Small intestine (tissue), 7 donors: ENCODE data around the gene NUP210. TPM values are rescaled to one million over a fixed set of nuclear protein-coding genes. Genes with fewer than 3 reads are reported as not detected.

Experiments used
- DNase-seq, 2 donors: peaks; one replicate each; pipeline versions ENCODE4 v3.0.0 to v3.0.0-alpha.2; 2013
- FAIRE-seq: peaks from 2 replicates; lab custom pipeline; 2012; peaks lifted over from hg19 to GRCh38; lab: Jason Lieb, UNC
- H3K27ac ChIP-seq, 3 donors: one replicate each; pipeline ENCODE4 v1.5.1; 2013; ENCODE audit warnings: low read length in 2 of 3, mild to moderate bottlenecking in 2 of 3, control low read depth in 1 of 3, inconsistent platforms in 1 of 3, low read depth in 1 of 3, moderate library complexity in 1 of 3
- H3K27me3 ChIP-seq, 3 donors: one replicate each; pipeline ENCODE4 v1.6.1; 2013; ENCODE audit warnings: low read length in 3 of 3, inconsistent platforms in 1 of 3; ENCODE audit not compliant: control insufficient read depth in 3 of 3, insufficient read depth in 3 of 3
- H3K36me3 ChIP-seq, 3 donors: one replicate each; pipeline ENCODE4 v1.6.1; 2013; ENCODE audit warnings: low read length in 3 of 3, inconsistent platforms in 1 of 3, low read depth in 1 of 3, mild to moderate bottlenecking in 1 of 3, moderate library complexity in 1 of 3; ENCODE audit not compliant: control insufficient read depth in 3 of 3, insufficient read depth in 2 of 3
- H3K4me1 ChIP-seq, 3 donors: one replicate each; pipeline ENCODE4 v1.6.1; 2013; ENCODE audit warnings: low read length in 2 of 3, inconsistent platforms in 1 of 3, low read depth in 1 of 3, mild to moderate bottlenecking in 1 of 3, moderate library complexity in 1 of 3; ENCODE audit not compliant: control insufficient read depth in 3 of 3, insufficient read depth in 2 of 3
- H3K4me3 ChIP-seq, 3 donors: one replicate each; pipeline ENCODE4 v1.5.1; 2013; ENCODE audit warnings: low read length in 3 of 3, control low read depth in 1 of 3, inconsistent platforms in 1 of 3, low read depth in 1 of 3, mild to moderate bottlenecking in 1 of 3, moderate library complexity in 1 of 3
- H3K9me3 ChIP-seq, 2 donors: one replicate each; pipeline ENCODE4 v1.6.1; 2013; ENCODE audit warnings: low read depth in 1 of 2, low read length in 1 of 2; ENCODE audit not compliant: control insufficient read depth in 2 of 2, insufficient read depth in 1 of 2
- WGBS, 3 donors: extraction: QIAGEN DNeasy Blood & Tissue Kit; methylation state at CpG; one replicate each; pipeline ENCODE4 v1.1.7; 2013; 5-methylcytosine and 5-hydroxymethylcytosine counted together
- polyA plus RNA-seq, 4 donors: library from polyadenylated mRNA; stranded (reverse) in 3 of 4; unstranded in 1 of 4; fragments of 200-250 nt in 3 of 4; fragments of 120-200 nt in 1 of 4; gene quantifications; one replicate each; pipeline versions ENCODE4 v1.2.1 to v1.2.3, GENCODE V29; 2013
- donor health status: healthy with polysubstance abuse.
- donor health status: control.
- donor health status: control.
- donor health status: Bipolar disorder and iron deficiency.
- donor health status: healthy.

The NUP210 gene
- polyA plus RNA-seq, 4 donors, result 0.22 to 36.4 (median 5.6) TPM

GRCh38 chr3:13397316-13397715 is 22.8 kb downstream of the NUP210 start:
- Histone ChIP-seq H3K9me3 (no peaks in the 10 kb centered on the region), H3K27me3 (no peaks in the 10 kb centered on the region), H3K36me3 (peaks cover 0 to 42% (median 0%) of the 10 kb centered on the region in 3 donors), H3K4me1 (peaks cover 0 to 2% (median 0%) of the 10 kb centered on the region in 3 donors), H3K27ac (no peak overlapping the region), H3K4me3 (no peak overlapping the region)
- no peak for FAIRE-seq
- DNase-seq, result no peak
- 92 to 95% (median 92%) methylated on average over 7 to 8 of the region's 8 CpGs for WGBS, 3 donors

DNA sequence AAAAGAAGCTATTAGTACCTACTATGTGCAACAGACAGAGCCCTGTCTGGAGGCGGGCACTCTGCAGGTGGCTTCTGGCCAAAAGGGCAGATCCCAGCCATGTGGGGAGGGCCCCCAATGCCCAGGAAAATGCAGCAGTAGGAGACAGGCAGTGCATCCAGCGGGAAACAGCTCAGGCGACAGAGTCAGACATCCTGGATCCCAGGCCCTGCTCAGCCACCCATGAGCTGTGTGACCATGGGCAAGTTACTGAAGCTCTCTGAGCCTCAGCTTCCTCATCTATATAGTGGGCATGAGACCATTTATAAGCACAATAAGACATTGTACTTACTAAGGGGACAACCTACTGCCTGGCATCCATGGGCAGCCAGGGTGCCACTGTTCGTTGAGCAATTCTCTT is 25.8 kb downstream of the NUP210 start:
- DNase-seq, result no peak
- no peak for FAIRE-seq
- 72 to 83% (median 80%) methylated on average over 4 of the region's 4 CpGs for WGBS, 3 donors
- Histone ChIP-seq H3K4me1 (peaks cover 0 to 2% (median 0%) of the 10 kb centered on the region in 3 donors), H3K4me3 (no peak overlapping the region), H3K36me3 (peaks cover 0 to 65% (median 0%) of the 10 kb centered on the region in 3 donors), H3K27ac (no peak overlapping the region), H3K9me3 (no peaks in the 10 kb centered on the region), H3K27me3 (no peaks in the 10 kb centered on the region)

DNA sequence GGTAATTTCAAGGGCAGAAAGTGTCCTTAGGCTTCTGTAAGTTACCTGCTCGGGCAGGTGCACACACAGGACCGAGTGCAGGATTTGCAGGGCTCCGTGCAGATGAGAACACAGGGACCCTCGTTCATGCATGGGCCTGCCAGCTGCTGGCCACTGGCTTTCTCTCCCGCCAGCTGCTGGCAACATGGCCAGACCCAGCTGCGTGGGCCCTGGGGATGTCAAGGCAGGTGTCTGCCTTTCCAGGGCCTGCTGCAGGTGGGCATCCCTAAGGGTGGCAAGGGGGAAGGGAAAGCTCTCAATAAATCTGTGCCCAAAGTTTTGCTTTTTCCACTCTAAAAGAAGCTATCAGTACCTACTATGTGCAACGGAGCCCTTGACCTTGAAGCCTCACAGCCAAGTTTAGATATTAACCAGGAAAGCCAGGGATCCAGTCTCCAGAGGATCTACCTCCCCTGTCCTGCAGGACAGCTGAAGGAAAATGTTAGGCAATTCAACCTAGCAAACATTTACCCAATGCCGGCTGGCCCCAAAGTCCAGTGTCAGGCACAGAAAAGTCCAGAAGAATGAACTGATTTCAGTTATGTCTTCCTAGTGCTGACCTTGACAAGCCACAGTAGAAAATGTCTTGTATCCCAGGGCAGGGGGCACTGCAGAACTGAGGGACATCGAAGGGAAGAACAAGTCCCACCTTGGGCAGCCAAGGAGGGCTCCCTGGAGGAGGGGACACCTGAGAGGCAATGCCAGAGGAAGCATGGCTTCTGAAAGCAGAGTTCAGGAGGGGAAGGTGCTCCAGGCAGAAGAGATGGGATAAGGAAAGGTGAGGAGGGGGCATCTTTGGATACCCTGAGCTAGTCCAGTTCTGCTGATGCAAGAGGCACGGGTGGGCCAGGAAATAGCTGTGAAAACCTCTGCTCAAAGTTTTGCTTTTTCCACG is 26.4 kb downstream of the NUP210 start:
- Histone ChIP-seq H3K4me3 (no peak overlapping the region), H3K4me1 (peaks cover 0 to 2% (median 0%) of the 10 kb centered on the region in 3 donors), H3K27ac (no peak overlapping the region), H3K27me3 (no peaks in the 10 kb centered on the region), H3K9me3 (no peaks in the 10 kb centered on the region), H3K36me3 (peaks cover 0 to 69% (median 0%) of the 10 kb centered on the region in 3 donors)
- DNase-seq, result peak in 1 of 2 donors; percentile 61
- FAIRE-seq, result no peak
- WGBS, 3 donors, result 72 to 82% (median 81%) methylated on average over 11 of the region's 11 CpGs

GRCh38 chr3:13391308-13391707 is 28.8 kb downstream of the NUP210 start:
- Histone ChIP-seq H3K9me3 (no peaks in the 10 kb centered on the region), H3K36me3 (peaks cover 0 to 80% (median 0%) of the 10 kb centered on the region in 3 donors), H3K4me1 (peaks cover 0 to 2% (median 0%) of the 10 kb centered on the region in 3 donors), H3K27me3 (no peaks in the 10 kb centered on the region), H3K27ac (no peak overlapping the region), H3K4me3 (no peak overlapping the region)
- no peak for DNase-seq
- no peak for FAIRE-seq
- 77 to 89% (median 86%) methylated on average over 7 of the region's 7 CpGs for WGBS, 3 donors

DNA sequence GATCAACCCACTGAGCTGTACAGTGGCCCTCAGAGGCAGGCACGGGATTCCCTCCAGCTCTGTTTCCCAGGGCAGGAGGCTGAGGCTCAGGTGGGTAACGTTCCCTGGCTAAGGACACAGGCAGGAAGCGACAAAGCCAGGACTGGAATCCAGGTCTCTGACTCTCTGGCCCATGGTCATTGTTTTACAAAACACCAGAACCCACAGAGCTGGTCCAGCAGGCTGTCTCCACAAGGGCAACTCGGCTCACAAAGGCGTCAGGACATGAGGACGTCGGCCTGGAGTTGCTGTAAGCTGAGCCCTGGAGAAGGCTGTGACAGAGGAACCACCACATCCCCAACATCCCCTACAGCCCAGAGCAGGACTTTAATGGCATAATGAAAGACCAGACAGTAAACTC is 30.7 kb downstream of the NUP210 start:
- H3K27me3 ChIP-seq, result no peaks in the 10 kb centered on the region
- H3K4me1 ChIP-seq, result peaks cover 0 to 2% (median 0%) of the 10 kb centered on the region in 3 donors
- FAIRE-seq (no peak), DNase-seq (no peak)
- 86 to 92% (median 89%) methylated on average over 7 of the region's 7 CpGs for WGBS, 3 donors
- H3K4me3 ChIP-seq, result no peak overlapping the region
- H3K9me3 ChIP-seq, result no peaks in the 10 kb centered on the region
- H3K36me3 ChIP-seq, result peaks cover 0 to 85% (median 0%) of the 10 kb centered on the region in 3 donors
- H3K27ac ChIP-seq, result no peak overlapping the region

DNA sequence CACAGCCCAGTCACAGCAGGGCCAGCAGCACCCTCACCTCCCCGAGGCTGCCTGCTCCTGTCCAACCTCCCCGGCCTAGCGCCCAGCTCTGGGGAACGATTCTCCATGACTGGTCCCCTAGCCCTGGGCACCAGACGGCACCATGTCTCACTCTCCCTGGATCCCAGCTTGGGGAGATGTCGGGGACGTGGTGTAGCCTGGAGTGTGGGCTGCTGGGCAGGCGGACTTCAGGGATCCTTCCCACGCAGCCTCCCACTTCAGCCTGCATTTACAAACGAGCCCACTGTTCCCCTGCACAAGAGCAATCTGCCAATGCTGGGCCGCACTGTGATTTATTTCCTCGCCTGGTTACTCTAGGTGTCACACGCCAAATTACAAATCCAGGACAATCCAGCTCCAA is 31.3 kb downstream of the NUP210 start:
- WGBS, 3 donors, result 91 to 95% (median 93%) methylated on average over 13 of the region's 13 CpGs

GRCh38 chr3:13385373-13385965 is 34.7 kb downstream of the NUP210 start:
- DNase-seq (no peak), FAIRE-seq (no peak)
- Histone ChIP-seq H3K27me3 (no peaks in the 10 kb centered on the region), H3K4me1 (no peaks in the 10 kb centered on the region), H3K36me3 (peaks cover 0 to 73% (median 0%) of the 10 kb centered on the region in 3 donors), H3K27ac (no peak overlapping the region), H3K9me3 (no peaks in the 10 kb centered on the region), H3K4me3 (no peak overlapping the region)
- WGBS, 3 donors, result 63 to 86% (median 75%) methylated on average over 3 of the region's 3 CpGs

More for the DNA sequence above, 31.3 kb downstream of the NUP210 start:
- H3K27me3 ChIP-seq, result no peaks in the 10 kb centered on the region
- no peak overlapping the region for H3K4me3 ChIP-seq
- no peak overlapping the region for H3K27ac ChIP-seq
- H3K4me1 ChIP-seq, result no peaks in the 10 kb centered on the region
- no peak for FAIRE-seq
- peaks cover 0 to 81% (median 0%) of the 10 kb centered on the region in 3 donors for H3K36me3 ChIP-seq
- DNase-seq, result no peak
- H3K9me3 ChIP-seq, result no peaks in the 10 kb centered on the region

DNA sequence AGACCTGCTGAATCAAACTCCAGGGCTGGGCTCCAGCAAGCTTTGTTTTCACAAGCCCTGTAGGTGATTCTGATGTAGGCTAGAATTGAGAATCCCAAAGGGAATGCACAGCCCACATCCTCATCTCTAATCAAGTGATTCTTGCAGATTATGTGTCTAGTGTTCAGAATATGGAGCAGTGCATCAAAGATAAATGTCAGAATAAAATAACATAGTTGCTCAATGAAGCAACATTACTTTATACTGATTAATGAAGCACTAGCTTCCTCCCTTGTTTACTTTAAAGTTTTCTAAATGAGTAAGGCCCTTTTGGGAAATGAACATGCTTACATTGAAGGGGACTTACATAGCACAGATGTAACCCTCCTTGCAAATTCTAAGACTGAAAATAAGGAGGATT is 39.2 kb downstream of the NUP210 start:
- no peak for FAIRE-seq

More for the DNA sequence above, 39.2 kb downstream of the NUP210 start:
- H3K4me1 ChIP-seq, result no peaks in the 10 kb centered on the region
- peaks cover 0 to 66% (median 0%) of the 10 kb centered on the region in 3 donors for H3K36me3 ChIP-seq
- no peak overlapping the region for H3K4me3 ChIP-seq
- no peaks in the 10 kb centered on the region for H3K27me3 ChIP-seq
- no peak for DNase-seq
- no peak overlapping the region for H3K27ac ChIP-seq
- no peaks in the 10 kb centered on the region for H3K9me3 ChIP-seq
